ENCODE measurements around the gene ANKMY1. TPM values are rescaled to one million over a fixed set of nuclear protein-coding genes. Genes with fewer than 3 reads are reported as not detected.

The ANKMY1 gene
- total and polyA plus RNA-seq, 2 donors (not counting 1 experiment from before 2014, with no cell fraction given) = 51.7 to 72.1 TPM

GRCh38 chr2:240590681-240591111 lies 32.9 kb upstream of the ANKMY1 start:
- ATAC-seq (ENCODE audit: low read depth) (no peak), DNase-seq (no peak)
- peaks cover 85% of the 10 kb centered on the region for H3K79me2 ChIP-seq (ENCODE audit: control insufficient read depth, insufficient read depth, low read length)
- H3K4me3 Mint-ChIP-seq = no peak overlapping the region
- H3K36me3 ChIP-seq (replicated peaks in 1 of 2; ENCODE audit: control extremely low read depth in 1 of 2, control insufficient read depth in 1 of 2, extremely low read depth in 1 of 2, insufficient read depth in 2 of 2, low read length in 1 of 2) = peaks cover 0 to 27% of the 10 kb centered on the region in 2 experiments
- intact Hi-C loops (cut with micrococcal nuclease) = no loop called here
- no peaks in the 10 kb centered on the region for H3K27me3 ChIP-seq (replicated peaks in 1 of 4; ENCODE audit: control extremely low read depth in 1 of 4, control insufficient read depth in 3 of 4, insufficient read depth in 4 of 4, low read length in 3 of 4)
- H3K4me2 ChIP-seq (replicated peaks; ENCODE audit: low read depth, low read length, poor library complexity, severe bottlenecking) = no peak overlapping the region
- H3K27ac Mint-ChIP-seq = no peak overlapping the region
- no peak overlapping the region for H3K4me3 ChIP-seq (ENCODE audit: control extremely low read depth in 1 of 5, extremely low read depth in 1 of 5, insufficient read depth in 1 of 5, low read depth in 2 of 5, low read length in 4 of 5)
- H2AFZ ChIP-seq (ENCODE audit: insufficient read depth, low read depth, low read length, poor library complexity, severe bottlenecking) = no peak overlapping the region
- peaks cover 88% of the 10 kb centered on the region for H4K20me1 ChIP-seq (ENCODE audit: control insufficient read depth, insufficient read depth, low read length, poor library complexity, severe bottlenecking)
- no peak overlapping the region for H3K27ac ChIP-seq (ENCODE audit: low read length in 2 of 2)
- POLR2A ChIA-PET = no interaction called here
- CTCF ChIA-PET = no interaction called here
- no peaks in the 10 kb centered on the region for H3K9me3 Mint-ChIP-seq (ENCODE audit: insufficient read depth)
- no peak for TF ChIP-seq EZH2 (IDR thresholded peaks at IDR 0.05; ENCODE audit: borderline replicate concordance, insufficient read depth, low read depth, low read length, poor library complexity, severe bottlenecking)
- TF ChIP-seq, protein P1, sequence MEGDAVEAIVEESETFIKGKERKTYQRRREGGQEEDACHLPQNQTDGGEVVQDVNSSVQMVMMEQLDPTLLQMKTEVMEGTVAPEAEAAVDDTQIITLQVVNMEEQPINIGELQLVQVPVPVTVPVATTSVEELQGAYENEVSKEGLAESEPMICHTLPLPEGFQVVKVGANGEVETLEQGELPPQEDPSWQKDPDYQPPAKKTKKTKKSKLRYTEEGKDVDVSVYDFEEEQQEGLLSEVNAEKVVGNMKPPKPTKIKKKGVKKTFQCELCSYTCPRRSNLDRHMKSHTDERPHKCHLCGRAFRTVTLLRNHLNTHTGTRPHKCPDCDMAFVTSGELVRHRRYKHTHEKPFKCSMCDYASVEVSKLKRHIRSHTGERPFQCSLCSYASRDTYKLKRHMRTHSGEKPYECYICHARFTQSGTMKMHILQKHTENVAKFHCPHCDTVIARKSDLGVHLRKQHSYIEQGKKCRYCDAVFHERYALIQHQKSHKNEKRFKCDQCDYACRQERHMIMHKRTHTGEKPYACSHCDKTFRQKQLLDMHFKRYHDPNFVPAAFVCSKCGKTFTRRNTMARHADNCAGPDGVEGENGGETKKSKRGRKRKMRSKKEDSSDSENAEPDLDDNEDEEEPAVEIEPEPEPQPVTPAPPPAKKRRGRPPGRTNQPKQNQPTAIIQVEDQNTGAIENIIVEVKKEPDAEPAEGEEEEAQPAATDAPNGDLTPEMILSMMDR (IDR thresholded peaks at IDR 0.05) = no peak
- peaks cover 22% of the 10 kb centered on the region for H3K4me1 Mint-ChIP-seq
- 97% methylated on average over 21 of the region's 21 CpGs for WGBS (ENCODE audit: insufficient coverage)
- H3K4me1 ChIP-seq (ENCODE audit: control insufficient read depth in 2 of 2, insufficient read depth in 2 of 2, low read length in 2 of 2) = peaks cover 16% of the 10 kb centered on the region in 2 donors
- H3K9me3 ChIP-seq (ENCODE audit: control extremely low read depth in 1 of 3, control insufficient read depth in 2 of 3, insufficient read depth in 1 of 3, low read length in 2 of 3) = no peaks in the 10 kb centered on the region
- H3K9ac ChIP-seq (ENCODE audit: low read length) = no peak overlapping the region
- no peaks in the 10 kb centered on the region for H3K27me3 Mint-ChIP-seq

GRCh38 chr2:240589850-240590525 lies 32.2 kb upstream of the ANKMY1 start:
- Histone ChIP-seq H3K36me3 (replicated peaks in 1 of 2; ENCODE audit: control extremely low read depth in 1 of 2, control insufficient read depth in 1 of 2, extremely low read depth in 1 of 2, insufficient read depth in 2 of 2, low read length in 1 of 2) (peaks cover 0 to 22% of the 10 kb centered on the region in 2 experiments), H3K4me2 (replicated peaks; ENCODE audit: low read depth, low read length, poor library complexity, severe bottlenecking) (no peak overlapping the region), H2AFZ (ENCODE audit: insufficient read depth, low read depth, low read length, poor library complexity, severe bottlenecking) (no peak overlapping the region), H4K20me1 (ENCODE audit: control insufficient read depth, insufficient read depth, low read length, poor library complexity, severe bottlenecking) (peaks cover 88% of the 10 kb centered on the region), H3K9me3 (ENCODE audit: control extremely low read depth in 1 of 3, control insufficient read depth in 2 of 3, insufficient read depth in 1 of 3, low read length in 2 of 3) (no peaks in the 10 kb centered on the region), H3K27ac (ENCODE audit: low read length in 2 of 2) (no peak overlapping the region), H3K4me3 (ENCODE audit: control extremely low read depth in 1 of 5, extremely low read depth in 1 of 5, insufficient read depth in 1 of 5, low read depth in 2 of 5, low read length in 4 of 5) (no peak overlapping the region), H3K4me1 (ENCODE audit: control insufficient read depth in 2 of 2, insufficient read depth in 2 of 2, low read length in 2 of 2) (peaks cover 23% of the 10 kb centered on the region in 2 donors), H3K27me3 (replicated peaks in 1 of 4; ENCODE audit: control extremely low read depth in 1 of 4, control insufficient read depth in 3 of 4, insufficient read depth in 4 of 4, low read length in 3 of 4) (no peaks in the 10 kb centered on the region), H3K79me2 (ENCODE audit: control insufficient read depth, insufficient read depth, low read length) (peaks cover 92% of the 10 kb centered on the region), H3K9ac (ENCODE audit: low read length) (no peak overlapping the region)
- no peak for ATAC-seq (ENCODE audit: low read depth)
- Mint-ChIP-seq H3K27ac (no peak overlapping the region), H3K27me3 (no peaks in the 10 kb centered on the region), H3K4me3 (no peak overlapping the region), H3K9me3 (ENCODE audit: insufficient read depth) (no peaks in the 10 kb centered on the region), H3K4me1 (peaks cover 28% of the 10 kb centered on the region)
- ChIA-PET POLR2A (interaction anchor here (0.5 kb wide), 1 partner anchor 154 kb away, joined by 7 read pairs; no protein-coding TSS in a partner anchor), CTCF (interaction anchor here (7.2 kb wide), 1 partner anchor 26 kb away, joined by 126 read pairs; the partner anchor contains the start of gene DUSP28)
- TF ChIP-seq, protein P1 (IDR thresholded peaks at IDR 0.05) = no peak
- no peak for TF ChIP-seq EZH2 (IDR thresholded peaks at IDR 0.05; ENCODE audit: borderline replicate concordance, insufficient read depth, low read depth, low read length, poor library complexity, severe bottlenecking)
- no peak for DNase-seq
- intact Hi-C loops (cut with micrococcal nuclease) = no loop called here
- 93% methylated on average over 16 of the region's 16 CpGs for WGBS (ENCODE audit: insufficient coverage)
